ENCODE results near the gene VAV2. TPM values are rescaled to one million over a fixed set of nuclear protein-coding genes. Genes with fewer than 3 reads are reported as not detected.

The VAV2 gene
- total RNA-seq, 2 donors from 2014 or later: 3.4 to 6.0 TPM

- no peak for TF ChIP-seq CTCF (IDR thresholded peaks at IDR 0.05)
- H3K4me3 ChIP-seq: no peak overlapping the region
- DNase-seq (ENCODE audit: low spot score): no peak
- H3K4me1 ChIP-seq: peaks cover 0 to 48% of the 10 kb centered on the region in 2 donors
- no peaks in the 10 kb centered on the region for H3K27me3 ChIP-seq
- no peak overlapping the region for H3K27ac ChIP-seq
- no peaks in the 10 kb centered on the region for H3K36me3 ChIP-seq
- H3K9me3 ChIP-seq: no peaks in the 10 kb centered on the region
These were observed 37.1 kb downstream of the VAV2 start for GRCh38 chr9:133954862-133955529.

- peaks cover 0 to 42% of the 10 kb centered on the region in 2 donors for H3K4me1 ChIP-seq
- H3K27me3 ChIP-seq: no peaks in the 10 kb centered on the region
- no peak for DNase-seq (ENCODE audit: low spot score)
- no peaks in the 10 kb centered on the region for H3K36me3 ChIP-seq
- no peak for TF ChIP-seq CTCF (IDR thresholded peaks at IDR 0.05)
- no peak overlapping the region for H3K27ac ChIP-seq
- no peaks in the 10 kb centered on the region for H3K9me3 ChIP-seq
- H3K4me3 ChIP-seq: no peak overlapping the region
These were observed 38.0 kb downstream of the VAV2 start for GRCh38 chr9:133953976-133954709.

DNA sequence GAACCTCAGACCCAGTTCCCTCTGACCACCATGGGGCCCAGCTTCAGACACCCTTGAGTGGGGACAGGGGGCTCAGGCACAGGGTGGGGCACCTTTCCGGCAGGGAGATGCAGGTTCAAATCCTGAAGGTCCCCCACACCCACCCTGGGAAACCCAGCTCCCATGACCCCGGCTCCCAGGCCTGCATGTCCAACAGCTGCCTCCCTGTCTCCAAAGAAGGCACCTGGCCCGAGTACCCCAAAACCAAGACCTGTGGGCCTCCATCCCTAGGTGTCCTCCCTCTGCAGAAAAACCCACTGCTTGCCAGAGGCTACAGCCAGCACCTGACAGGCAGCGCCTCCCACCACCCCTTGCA, 38.5 kb downstream of the VAV2 start:
- no peak overlapping the region for H3K4me3 ChIP-seq
- H3K27me3 ChIP-seq: no peaks in the 10 kb centered on the region
- H3K36me3 ChIP-seq: no peaks in the 10 kb centered on the region
- DNase-seq (ENCODE audit: low spot score): no peak
- H3K4me1 ChIP-seq: peaks cover 0 to 36% of the 10 kb centered on the region in 2 donors
- H3K9me3 ChIP-seq: no peaks in the 10 kb centered on the region
- H3K27ac ChIP-seq: no peak overlapping the region
- no peak for TF ChIP-seq CTCF (IDR thresholded peaks at IDR 0.05)

DNA sequence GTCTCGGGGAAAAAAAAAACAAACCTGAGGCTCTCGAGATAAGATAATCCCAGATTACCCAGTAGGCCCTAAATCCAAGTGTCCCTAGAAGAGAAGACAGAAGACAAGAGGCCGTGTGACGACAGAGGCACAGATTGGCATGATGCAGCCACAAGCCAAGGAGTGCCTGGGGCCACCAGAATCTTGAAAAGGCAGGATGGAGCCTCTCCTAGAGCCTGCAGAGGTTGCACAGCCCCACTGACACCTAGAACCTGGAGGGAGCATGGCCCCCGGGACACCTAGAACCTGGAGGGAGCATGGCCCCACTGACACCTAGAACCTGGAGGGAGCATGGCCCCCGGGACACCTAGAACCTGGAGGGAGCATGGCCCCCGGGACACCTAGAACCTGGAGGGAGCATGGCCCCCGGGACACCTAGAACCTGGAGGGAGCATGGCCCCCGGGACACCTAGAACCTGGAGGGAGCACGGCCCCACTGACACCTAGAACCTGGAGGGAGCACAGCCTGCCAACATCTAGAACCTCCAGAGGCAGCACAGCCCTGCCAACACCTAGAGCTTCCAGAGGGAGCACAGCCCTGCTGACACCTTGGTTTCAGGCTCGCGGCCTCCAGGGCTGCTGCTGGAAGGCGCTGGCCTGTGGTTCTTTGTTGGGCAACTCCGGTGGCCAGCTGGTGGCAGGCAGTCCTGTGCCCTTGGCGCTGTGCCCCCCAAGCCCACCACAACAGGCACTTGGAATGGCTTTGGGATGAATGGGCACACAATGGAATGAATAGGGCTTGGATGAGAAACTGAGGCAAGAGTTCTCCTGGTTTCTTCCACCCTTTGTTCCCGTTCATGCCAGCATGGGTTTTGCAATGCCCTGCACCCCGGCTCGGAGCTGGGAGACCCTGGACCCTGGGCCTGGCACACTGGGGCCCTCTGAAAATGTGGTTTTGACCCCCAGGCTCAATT, 39.2 kb downstream of the VAV2 start:
- Histone ChIP-seq H3K4me3 (no peak overlapping the region), H3K27ac (no peak overlapping the region), H3K27me3 (no peaks in the 10 kb centered on the region), H3K36me3 (no peaks in the 10 kb centered on the region), H3K9me3 (no peaks in the 10 kb centered on the region), H3K4me1 (peaks cover 0 to 36% of the 10 kb centered on the region in 2 donors)
- no peak for TF ChIP-seq CTCF (IDR thresholded peaks at IDR 0.05)
- no peak for DNase-seq (ENCODE audit: low spot score)

DNA sequence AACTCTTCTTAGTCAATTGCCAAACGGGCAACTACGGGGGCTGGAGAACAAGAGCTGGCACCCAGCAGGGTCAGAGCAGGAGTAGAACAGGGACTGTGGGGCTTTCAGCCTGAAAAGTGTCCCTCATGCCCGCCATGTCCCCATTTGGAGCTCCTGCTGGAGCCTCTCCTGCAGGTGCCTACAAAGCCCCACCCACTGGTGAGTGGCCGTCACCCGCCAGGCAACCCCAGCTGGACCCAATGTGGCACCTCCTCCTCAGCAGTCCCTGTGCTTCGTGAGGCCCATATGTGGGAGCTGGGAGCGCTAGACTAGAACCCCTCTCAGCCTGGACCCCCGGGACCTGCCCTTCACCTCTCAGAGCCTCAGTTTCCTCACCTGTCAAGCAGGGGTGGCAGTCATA, 40.9 kb downstream of the VAV2 start:
- Histone ChIP-seq H3K9me3 (no peaks in the 10 kb centered on the region), H3K27ac (no peak overlapping the region), H3K27me3 (no peaks in the 10 kb centered on the region), H3K36me3 (no peaks in the 10 kb centered on the region), H3K4me1 (peaks cover 0 to 23% of the 10 kb centered on the region in 2 donors), H3K4me3 (peak overlapping the region in 1 of 2 donors; percentile 12)
- DNase-seq (ENCODE audit: low spot score): no peak
- no peak for TF ChIP-seq CTCF (IDR thresholded peaks at IDR 0.05)
